Progenitor cell of endocrine pancreas (in vitro differentiated cells): ENCODE data around the gene NEGR1. TPM values are rescaled to one million over a fixed set of nuclear protein-coding genes. Genes with fewer than 3 reads are reported as not detected.

ENCODE experiments used
- DNase-seq: peaks from one replicate; pipeline ENCODE4 v3.0.0; 2021; ENCODE audit warnings: low spot score; ENCODE audit not compliant: unreplicated experiment
- H3K27ac Mint-ChIP-seq: 2 replicates; pipeline ENCODE4 v1.8.0; 2021; ENCODE audit warnings: mild to moderate bottlenecking, moderate library complexity, mixed read lengths
- H3K27me3 Mint-ChIP-seq: 2 replicates; pipeline ENCODE4 v1.8.0; 2021; ENCODE audit warnings: mixed read lengths
- H3K36me3 Mint-ChIP-seq: 2 replicates; pipeline ENCODE4 v1.8.0; 2022; ENCODE audit warnings: mixed read lengths; ENCODE audit not compliant: insufficient read depth
- H3K4me1 Mint-ChIP-seq: 2 replicates; pipeline ENCODE4 v1.8.0; 2021; ENCODE audit warnings: low read depth, mixed read lengths
- H3K4me3 Mint-ChIP-seq: 2 replicates; pipeline ENCODE4 v1.8.0; 2021; ENCODE audit warnings: low read depth, mild to moderate bottlenecking, moderate library complexity, mixed read lengths
- H3K9me3 Mint-ChIP-seq: 2 replicates; pipeline ENCODE4 v1.8.0; 2021; ENCODE audit warnings: low read depth, mixed read lengths
- CTCF ChIP-seq: fragments of 200-600 bp; sonication (generic); IDR thresholded peaks from one replicate; pipeline ENCODE4 v1.5.0; 2021; ENCODE audit warnings: antibody characterized with exemption, mild to moderate bottlenecking; ENCODE audit not compliant: unreplicated experiment
- total RNA-seq: library from RNA; stranded (reverse); gene quantifications from 2 replicates; pipeline ENCODE4 v1.2.1, GENCODE V29; 2021

The NEGR1 gene
- total RNA-seq, 1 donor from 2014 or later: 3.1 TPM

GRCh38 chr1:71885171-71885570 is 397.2 kb downstream of the NEGR1 start:
- DNase-seq: no peak
- Mint-ChIP-seq H3K27me3 (no peaks in the 10 kb centered on the region), H3K4me1 (peaks cover 13% of the 10 kb centered on the region), H3K27ac (no peak overlapping the region), H3K4me3 (no peak overlapping the region), H3K9me3 (no peaks in the 10 kb centered on the region), H3K36me3 (no peaks in the 10 kb centered on the region)
- TF ChIP-seq CTCF: no peak

GRCh38 chr1:71882637-71883036 is 399.7 kb downstream of the NEGR1 start:
- Mint-ChIP-seq H3K9me3 (no peaks in the 10 kb centered on the region), H3K36me3 (no peaks in the 10 kb centered on the region), H3K27me3 (no peaks in the 10 kb centered on the region), H3K4me1 (peaks cover 13% of the 10 kb centered on the region), H3K4me3 (no peak overlapping the region), H3K27ac (no peak overlapping the region)
- no peak for DNase-seq
- no peak for TF ChIP-seq CTCF

GRCh38 chr1:71882226-71882625 is 400.1 kb downstream of the NEGR1 start:
- Mint-ChIP-seq H3K36me3 (no peaks in the 10 kb centered on the region), H3K4me3 (no peak overlapping the region), H3K4me1 (peaks cover 13% of the 10 kb centered on the region), H3K27ac (no peak overlapping the region), H3K9me3 (no peaks in the 10 kb centered on the region), H3K27me3 (no peaks in the 10 kb centered on the region)
- DNase-seq: no peak
- no peak for TF ChIP-seq CTCF

DNA sequence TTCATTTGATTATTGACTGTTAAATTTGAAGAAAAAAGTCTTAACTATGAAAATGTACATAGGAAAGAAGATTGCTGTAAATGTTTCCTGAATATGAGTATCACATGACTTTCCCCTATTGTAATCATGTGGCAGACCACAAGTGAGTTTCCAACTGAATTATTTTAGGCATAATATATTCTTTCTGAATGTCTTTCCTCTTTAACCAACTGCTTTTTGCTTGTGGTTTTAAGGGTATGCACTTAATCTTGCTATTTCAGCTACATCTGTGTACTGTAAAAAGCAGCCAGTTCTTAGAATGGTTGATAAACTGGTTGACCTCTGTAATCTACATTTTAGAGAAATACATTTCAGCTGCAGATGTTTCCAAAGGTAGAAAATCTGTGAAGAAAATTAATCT is 400.7 kb downstream of the NEGR1 start:
- Mint-ChIP-seq H3K4me1 (peaks cover 13% of the 10 kb centered on the region), H3K4me3 (no peak overlapping the region), H3K27ac (no peak overlapping the region), H3K9me3 (no peaks in the 10 kb centered on the region), H3K36me3 (no peaks in the 10 kb centered on the region), H3K27me3 (no peaks in the 10 kb centered on the region)
- TF ChIP-seq CTCF: no peak
- no peak for DNase-seq

DNA sequence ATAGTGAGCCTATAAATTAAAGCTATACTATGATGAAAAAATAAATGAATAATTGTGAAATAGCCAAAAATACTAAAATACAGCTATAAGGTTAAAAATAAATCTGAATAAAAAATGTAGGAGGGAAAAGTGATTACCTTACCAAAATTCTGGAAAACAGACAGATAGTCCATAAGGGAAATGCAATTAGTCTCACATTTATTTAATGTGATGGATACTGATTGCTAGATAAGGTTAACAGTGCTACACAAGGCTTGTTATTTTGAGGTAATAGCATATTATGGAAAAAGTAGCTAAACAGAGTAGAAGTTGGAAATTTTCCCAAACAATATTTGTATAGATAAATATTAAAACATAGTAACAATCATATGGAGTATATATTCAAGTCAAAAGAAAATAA is 413.0 kb downstream of the NEGR1 start:
- Mint-ChIP-seq H3K9me3 (no peaks in the 10 kb centered on the region), H3K27me3 (peaks cover under 1% of the 10 kb centered on the region), H3K4me1 (peaks cover 8% of the 10 kb centered on the region), H3K4me3 (no peak overlapping the region), H3K36me3 (no peaks in the 10 kb centered on the region), H3K27ac (no peak overlapping the region)
- no peak for TF ChIP-seq CTCF
- DNase-seq: no peak

- no peak for DNase-seq
- Mint-ChIP-seq H3K36me3 (no peaks in the 10 kb centered on the region), H3K27me3 (no peaks in the 10 kb centered on the region), H3K4me3 (no peak overlapping the region), H3K27ac (no peak overlapping the region), H3K9me3 (no peaks in the 10 kb centered on the region), H3K4me1 (no peaks in the 10 kb centered on the region)
- TF ChIP-seq CTCF: no peak
These were observed 419.6 kb downstream of the NEGR1 start for GRCh38 chr1:71862756-71863155.
